ENCODE measurements around the gene PCOLCE2. TPM values are rescaled to one million over a fixed set of nuclear protein-coding genes. Genes with fewer than 3 reads are reported as not detected.

Gene PCOLCE2
- total RNA-seq, 1 donor from 2014 or later: 1.1 TPM

DNA sequence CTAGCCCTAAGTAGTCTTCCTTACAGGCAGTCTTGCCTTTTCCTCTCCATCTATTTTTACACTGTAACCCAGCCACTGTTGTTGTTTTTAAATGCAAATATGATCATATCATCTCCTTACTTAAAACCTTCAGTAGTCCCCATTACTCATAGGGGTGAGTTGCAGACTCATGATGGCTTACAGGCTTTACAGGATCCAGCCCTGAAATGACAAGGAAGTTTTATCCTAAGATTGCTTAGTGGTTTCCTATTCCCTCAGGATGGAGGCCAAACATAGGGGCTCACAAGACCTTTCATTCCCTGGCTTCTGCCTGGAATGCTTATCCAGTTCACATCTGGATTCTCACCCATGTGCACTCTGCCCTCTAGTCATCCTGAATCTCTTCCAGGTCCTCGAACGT lies 27.7 kb upstream of the PCOLCE2 start:
- TF ChIP-seq, protein P1, sequence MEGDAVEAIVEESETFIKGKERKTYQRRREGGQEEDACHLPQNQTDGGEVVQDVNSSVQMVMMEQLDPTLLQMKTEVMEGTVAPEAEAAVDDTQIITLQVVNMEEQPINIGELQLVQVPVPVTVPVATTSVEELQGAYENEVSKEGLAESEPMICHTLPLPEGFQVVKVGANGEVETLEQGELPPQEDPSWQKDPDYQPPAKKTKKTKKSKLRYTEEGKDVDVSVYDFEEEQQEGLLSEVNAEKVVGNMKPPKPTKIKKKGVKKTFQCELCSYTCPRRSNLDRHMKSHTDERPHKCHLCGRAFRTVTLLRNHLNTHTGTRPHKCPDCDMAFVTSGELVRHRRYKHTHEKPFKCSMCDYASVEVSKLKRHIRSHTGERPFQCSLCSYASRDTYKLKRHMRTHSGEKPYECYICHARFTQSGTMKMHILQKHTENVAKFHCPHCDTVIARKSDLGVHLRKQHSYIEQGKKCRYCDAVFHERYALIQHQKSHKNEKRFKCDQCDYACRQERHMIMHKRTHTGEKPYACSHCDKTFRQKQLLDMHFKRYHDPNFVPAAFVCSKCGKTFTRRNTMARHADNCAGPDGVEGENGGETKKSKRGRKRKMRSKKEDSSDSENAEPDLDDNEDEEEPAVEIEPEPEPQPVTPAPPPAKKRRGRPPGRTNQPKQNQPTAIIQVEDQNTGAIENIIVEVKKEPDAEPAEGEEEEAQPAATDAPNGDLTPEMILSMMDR (IDR thresholded peaks at IDR 0.05; ENCODE audit: insufficient read depth, low read length, severe bottlenecking): no peak
- no peak for FAIRE-seq
- H3K36me3 ChIP-seq (ENCODE audit: control insufficient read depth, insufficient read depth, low read length): no peaks in the 10 kb centered on the region
- H3K4me3 ChIP-seq (ENCODE audit: low read depth, low read length): no peak overlapping the region
- DNase-seq (ENCODE audit: low read depth): peak; percentile 54
- H3K27me3 ChIP-seq (ENCODE audit: control insufficient read depth, insufficient read depth, low read length): peaks cover 2% of the 10 kb centered on the region

DNA sequence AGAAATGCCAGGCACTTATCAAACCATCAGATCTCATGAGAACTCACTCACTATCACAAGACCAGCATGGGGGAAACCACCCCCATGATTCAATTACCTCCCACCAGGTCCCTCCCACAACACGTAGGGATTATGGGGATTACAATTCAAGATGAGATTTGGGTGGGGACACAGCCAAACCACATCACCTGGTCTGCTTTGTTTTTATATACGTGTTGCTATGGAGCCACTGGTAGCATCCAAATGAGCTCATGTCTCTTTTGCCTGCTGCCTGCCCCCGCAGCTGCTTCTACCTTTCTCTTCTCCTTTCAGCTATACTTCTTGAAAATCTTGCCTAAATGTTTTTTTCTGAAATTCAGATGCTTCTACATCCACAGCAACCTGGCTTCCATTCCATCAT lies 26.8 kb upstream of the PCOLCE2 start:
- no peak for FAIRE-seq
- no peak for DNase-seq (ENCODE audit: low read depth)
- Histone ChIP-seq H3K36me3 (ENCODE audit: control insufficient read depth, insufficient read depth, low read length) (no peaks in the 10 kb centered on the region), H3K27me3 (ENCODE audit: control insufficient read depth, insufficient read depth, low read length) (peaks cover 2% of the 10 kb centered on the region), H3K4me3 (ENCODE audit: low read depth, low read length) (no peak overlapping the region)
- TF ChIP-seq, protein P1 (IDR thresholded peaks at IDR 0.05; ENCODE audit: insufficient read depth, low read length, severe bottlenecking): no peak

GRCh38 chr3:142914286-142914811 lies 25.5 kb upstream of the PCOLCE2 start:
- no peak for DNase-seq (ENCODE audit: low read depth)
- H3K4me3 ChIP-seq (ENCODE audit: low read depth, low read length): no peak overlapping the region
- H3K27me3 ChIP-seq (ENCODE audit: control insufficient read depth, insufficient read depth, low read length): peaks cover 2% of the 10 kb centered on the region
- no peak for FAIRE-seq
- H3K36me3 ChIP-seq (ENCODE audit: control insufficient read depth, insufficient read depth, low read length): no peaks in the 10 kb centered on the region
- TF ChIP-seq, protein P1 (IDR thresholded peaks at IDR 0.05; ENCODE audit: insufficient read depth, low read length, severe bottlenecking): no peak

DNA sequence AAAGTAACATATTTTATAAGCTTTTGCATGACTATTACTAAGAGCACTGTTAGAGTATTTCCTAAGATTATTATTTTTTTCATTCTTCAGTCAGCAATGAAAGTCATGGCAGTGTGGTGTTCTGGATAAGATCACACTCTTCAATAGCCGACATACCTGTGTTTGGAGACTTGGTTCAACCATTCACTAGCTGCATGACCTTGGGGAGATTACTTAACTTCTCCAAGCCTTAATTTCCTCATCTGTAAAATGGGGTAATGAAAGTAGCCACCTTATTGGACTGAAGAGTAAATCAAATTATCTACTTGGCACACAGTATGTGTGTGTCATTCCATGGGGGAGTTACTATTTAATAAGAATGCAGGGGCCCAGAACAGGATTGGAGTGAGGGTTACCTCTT lies 24.5 kb upstream of the PCOLCE2 start:
- TF ChIP-seq, protein P1 (IDR thresholded peaks at IDR 0.05; ENCODE audit: insufficient read depth, low read length, severe bottlenecking): no peak
- Histone ChIP-seq H3K4me3 (ENCODE audit: low read depth, low read length) (no peak overlapping the region), H3K27me3 (ENCODE audit: control insufficient read depth, insufficient read depth, low read length) (peaks cover 2% of the 10 kb centered on the region), H3K36me3 (ENCODE audit: control insufficient read depth, insufficient read depth, low read length) (no peaks in the 10 kb centered on the region)
- no peak for FAIRE-seq
- DNase-seq (ENCODE audit: low read depth): no peak

GRCh38 chr3:142912402-142913172 lies 23.7 kb upstream of the PCOLCE2 start:
- no peak overlapping the region for H3K4me3 ChIP-seq (ENCODE audit: low read depth, low read length)
- TF ChIP-seq, protein P1 (IDR thresholded peaks at IDR 0.05; ENCODE audit: insufficient read depth, low read length, severe bottlenecking): no peak
- DNase-seq (ENCODE audit: low read depth): no peak
- no peaks in the 10 kb centered on the region for H3K36me3 ChIP-seq (ENCODE audit: control insufficient read depth, insufficient read depth, low read length)
- no peak for FAIRE-seq
- peaks cover 2% of the 10 kb centered on the region for H3K27me3 ChIP-seq (ENCODE audit: control insufficient read depth, insufficient read depth, low read length)

Measured in bronchial epithelial cell (primary cell).